ENCODE results near the gene RRBP1.

Gene RRBP1

DNA sequence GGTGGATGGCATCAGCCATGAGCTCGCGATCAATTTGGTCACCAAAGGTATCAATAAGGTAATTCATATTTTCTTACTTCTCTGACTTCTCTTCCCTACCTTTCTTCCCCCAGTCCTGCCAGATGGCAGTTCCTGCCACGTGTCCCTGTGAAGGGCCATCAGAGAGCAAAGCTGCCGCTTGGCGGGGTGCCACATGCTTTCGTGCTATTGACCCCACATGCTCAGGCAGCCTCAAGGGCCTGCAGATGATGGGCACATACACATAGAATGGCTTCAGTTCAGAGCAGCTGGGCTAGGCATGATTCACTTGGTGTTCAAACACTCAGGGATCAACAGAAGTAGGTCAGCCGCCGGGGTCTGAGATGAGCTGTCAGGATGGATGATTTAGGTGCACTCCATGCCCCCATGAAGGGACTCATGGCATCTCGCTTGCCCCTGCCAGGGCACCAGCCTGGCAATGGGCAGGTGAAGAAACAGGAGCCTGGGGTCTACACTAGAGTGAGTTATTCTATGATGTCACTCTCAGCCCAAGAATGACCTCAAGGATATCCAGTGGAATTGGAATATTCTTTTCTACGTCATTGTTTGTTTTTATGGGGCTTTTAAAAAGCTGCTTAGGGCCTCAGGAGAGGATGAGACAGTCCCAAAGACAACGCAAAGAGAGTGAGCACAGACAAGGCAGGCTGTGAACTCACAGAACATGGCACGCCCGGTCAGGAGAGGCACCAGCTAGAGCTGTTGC is 43.2 kb upstream of the RRBP1 start:
- ChIA-PET POLR2A (no interaction called here), CTCF (no interaction called here)
- H3K4me1 ChIP-seq (ENCODE audit: control extremely low read depth in 1 of 4, control insufficient read depth in 4 of 4, insufficient read depth in 4 of 4, low read length in 3 of 4) = no peaks in the 10 kb centered on the region
- H3K9me3 ChIP-seq (ENCODE audit: control extremely low read depth in 1 of 5, control insufficient read depth in 4 of 5, insufficient read depth in 2 of 5, low read depth in 1 of 5, low read length in 4 of 5) = no peaks in the 10 kb centered on the region
- no peak overlapping the region for H3K4me3 ChIP-seq (ENCODE audit: control insufficient read depth in 1 of 7, extremely low read depth in 1 of 7, insufficient read depth in 4 of 7, low read depth in 2 of 7, low read length in 6 of 7)
- no peaks in the 10 kb centered on the region for H3K36me3 ChIP-seq (ENCODE audit: control insufficient read depth in 4 of 4, insufficient read depth in 4 of 4, low read length in 3 of 4)
- DNase-seq = no peak
- WGBS (ENCODE audit: insufficient coverage) = 97% methylated on average over 11 of the region's 13 CpGs
- no peak overlapping the region for H3K27ac ChIP-seq (ENCODE audit: insufficient read depth in 1 of 2, low read depth in 1 of 2, low read length in 2 of 2, poor library complexity in 1 of 2, severe bottlenecking in 2 of 2)
- peaks cover 0 to 5% (median 0%) of the 10 kb centered on the region in 5 experiments for H3K27me3 ChIP-seq (replicated peaks in 2 of 5; ENCODE audit: control insufficient read depth in 4 of 5, insufficient read depth in 5 of 5, low read length in 4 of 5)

DNA sequence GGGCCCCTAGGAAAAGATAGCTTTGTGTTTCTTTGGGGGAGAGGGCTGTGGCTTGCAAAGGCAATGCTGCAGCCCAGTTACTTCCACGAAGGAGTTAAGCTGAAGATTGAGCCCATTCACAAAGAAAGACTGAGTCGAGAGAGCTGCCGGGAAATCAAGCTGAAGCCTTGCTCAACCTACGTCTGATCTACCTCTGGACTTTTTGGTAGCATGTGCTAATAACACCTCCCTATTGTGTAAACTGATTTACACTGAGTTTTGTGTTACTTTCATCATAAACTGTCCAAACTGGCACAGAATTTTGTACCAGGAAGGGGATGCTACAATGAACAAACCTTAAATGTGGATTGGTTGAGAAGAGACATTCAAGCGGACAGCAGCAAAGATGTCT is 41.3 kb upstream of the RRBP1 start:
- Histone ChIP-seq H3K4me3 (ENCODE audit: control insufficient read depth in 1 of 7, extremely low read depth in 1 of 7, insufficient read depth in 4 of 7, low read depth in 2 of 7, low read length in 6 of 7) (no peak overlapping the region), H3K4me1 (ENCODE audit: control extremely low read depth in 1 of 4, control insufficient read depth in 4 of 4, insufficient read depth in 4 of 4, low read length in 3 of 4) (no peaks in the 10 kb centered on the region), H3K9me3 (ENCODE audit: control extremely low read depth in 1 of 5, control insufficient read depth in 4 of 5, insufficient read depth in 2 of 5, low read depth in 1 of 5, low read length in 4 of 5) (no peaks in the 10 kb centered on the region), H3K27me3 (replicated peaks in 2 of 5; ENCODE audit: control insufficient read depth in 4 of 5, insufficient read depth in 5 of 5, low read length in 4 of 5) (peaks cover 0 to 2% (median 0%) of the 10 kb centered on the region in 5 experiments), H3K27ac (ENCODE audit: insufficient read depth in 1 of 2, low read depth in 1 of 2, low read length in 2 of 2, poor library complexity in 1 of 2, severe bottlenecking in 2 of 2) (no peak overlapping the region), H3K36me3 (ENCODE audit: control insufficient read depth in 4 of 4, insufficient read depth in 4 of 4, low read length in 3 of 4) (no peaks in the 10 kb centered on the region)
- CTCF ChIA-PET = no interaction called here
- 98% methylated on average over 3 of the region's 5 CpGs for WGBS (ENCODE audit: insufficient coverage)
- POLR2A ChIA-PET = no interaction called here
- DNase-seq = no peak

- POLR2A ChIA-PET = no interaction called here
- CTCF ChIA-PET = no interaction called here
- Histone ChIP-seq H3K4me1 (ENCODE audit: control extremely low read depth in 1 of 4, control insufficient read depth in 4 of 4, insufficient read depth in 4 of 4, low read length in 3 of 4) (no peaks in the 10 kb centered on the region), H3K9me3 (ENCODE audit: control extremely low read depth in 1 of 5, control insufficient read depth in 4 of 5, insufficient read depth in 2 of 5, low read depth in 1 of 5, low read length in 4 of 5) (no peaks in the 10 kb centered on the region), H3K27ac (ENCODE audit: insufficient read depth in 1 of 2, low read depth in 1 of 2, low read length in 2 of 2, poor library complexity in 1 of 2, severe bottlenecking in 2 of 2) (no peak overlapping the region), H3K36me3 (ENCODE audit: control insufficient read depth in 4 of 4, insufficient read depth in 4 of 4, low read length in 3 of 4) (no peaks in the 10 kb centered on the region), H3K4me3 (ENCODE audit: control insufficient read depth in 1 of 7, extremely low read depth in 1 of 7, insufficient read depth in 4 of 7, low read depth in 2 of 7, low read length in 6 of 7) (no peak overlapping the region), H3K27me3 (replicated peaks in 2 of 5; ENCODE audit: control insufficient read depth in 4 of 5, insufficient read depth in 5 of 5, low read length in 4 of 5) (peaks cover 0 to 2% (median 0%) of the 10 kb centered on the region in 5 experiments)
- WGBS (ENCODE audit: insufficient coverage) = 92% methylated on average over 14 of the region's 14 CpGs
- no peak for DNase-seq
These were observed 40.7 kb upstream of the RRBP1 start for GRCh38 chr20:17722493-17723300.

DNA sequence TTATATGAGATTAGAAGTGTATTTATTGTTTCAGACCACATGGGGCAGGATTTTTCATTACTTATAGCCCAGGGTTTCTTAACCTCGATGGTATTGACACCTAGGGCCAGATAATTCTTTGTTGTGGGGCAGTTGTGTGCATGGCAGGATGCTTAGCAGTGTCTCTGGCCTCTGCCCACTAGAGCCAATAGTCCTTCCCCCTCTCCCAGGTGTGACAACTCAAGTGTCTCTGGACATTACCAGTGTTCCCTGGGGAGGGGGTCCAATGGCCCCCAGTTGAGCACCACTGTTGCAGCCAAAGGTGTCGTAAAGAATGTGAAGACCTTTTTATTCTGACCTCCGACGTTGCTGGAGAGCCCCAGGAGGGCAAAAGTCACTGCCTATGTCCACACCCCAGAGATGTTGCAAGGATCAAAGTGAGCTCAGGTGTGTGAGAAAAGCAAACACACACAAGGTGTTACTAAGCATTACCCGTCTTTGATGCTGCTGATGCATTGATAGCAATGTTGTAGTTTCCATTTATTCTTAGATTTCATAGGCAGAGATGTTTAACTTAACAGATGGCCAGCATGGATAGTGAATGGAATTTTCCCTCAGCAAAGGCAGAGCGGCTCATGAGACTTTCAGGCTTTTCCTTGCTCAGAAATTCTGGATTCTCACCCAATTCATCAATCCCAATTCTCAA is 39.9 kb upstream of the RRBP1 start:
- Histone ChIP-seq H3K4me3 (ENCODE audit: control insufficient read depth in 1 of 7, extremely low read depth in 1 of 7, insufficient read depth in 4 of 7, low read depth in 2 of 7, low read length in 6 of 7) (no peak overlapping the region), H3K9me3 (ENCODE audit: control extremely low read depth in 1 of 5, control insufficient read depth in 4 of 5, insufficient read depth in 2 of 5, low read depth in 1 of 5, low read length in 4 of 5) (no peaks in the 10 kb centered on the region), H3K4me1 (ENCODE audit: control extremely low read depth in 1 of 4, control insufficient read depth in 4 of 4, insufficient read depth in 4 of 4, low read length in 3 of 4) (no peaks in the 10 kb centered on the region), H3K36me3 (ENCODE audit: control insufficient read depth in 4 of 4, insufficient read depth in 4 of 4, low read length in 3 of 4) (no peaks in the 10 kb centered on the region), H3K27ac (ENCODE audit: insufficient read depth in 1 of 2, low read depth in 1 of 2, low read length in 2 of 2, poor library complexity in 1 of 2, severe bottlenecking in 2 of 2) (no peak overlapping the region), H3K27me3 (replicated peaks in 2 of 5; ENCODE audit: control insufficient read depth in 4 of 5, insufficient read depth in 5 of 5, low read length in 4 of 5) (no peaks in the 10 kb centered on the region)
- peak in 2 of 3 donors; percentile 26 to 34 for DNase-seq
- ChIA-PET POLR2A (no interaction called here), CTCF (no interaction called here)
- 94% methylated on average over 5 of the region's 6 CpGs for WGBS (ENCODE audit: insufficient coverage)

DNA sequence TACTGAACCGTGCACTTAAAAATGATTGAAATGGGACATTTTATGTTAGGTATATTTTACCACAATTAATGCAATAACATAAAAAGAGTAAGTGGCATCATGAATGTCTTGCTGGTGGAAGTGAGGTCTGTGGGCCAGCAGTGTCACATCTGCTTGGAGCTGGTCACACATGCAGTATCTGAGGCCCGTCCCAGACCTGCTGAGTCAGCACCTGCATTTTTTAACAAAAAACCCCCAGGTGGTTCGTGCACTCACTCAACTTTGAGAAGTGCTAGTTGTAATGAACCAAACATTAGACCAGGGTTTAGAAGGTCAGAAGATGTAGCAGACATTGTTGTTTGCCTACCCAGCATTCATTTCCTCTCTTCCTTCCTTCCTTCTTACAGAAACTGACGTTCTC is 38.7 kb upstream of the RRBP1 start:
- Histone ChIP-seq H3K27ac (ENCODE audit: insufficient read depth in 1 of 2, low read depth in 1 of 2, low read length in 2 of 2, poor library complexity in 1 of 2, severe bottlenecking in 2 of 2) (no peak overlapping the region), H3K27me3 (replicated peaks in 2 of 5; ENCODE audit: control insufficient read depth in 4 of 5, insufficient read depth in 5 of 5, low read length in 4 of 5) (no peaks in the 10 kb centered on the region), H3K4me1 (ENCODE audit: control extremely low read depth in 1 of 4, control insufficient read depth in 4 of 4, insufficient read depth in 4 of 4, low read length in 3 of 4) (no peaks in the 10 kb centered on the region), H3K36me3 (ENCODE audit: control insufficient read depth in 4 of 4, insufficient read depth in 4 of 4, low read length in 3 of 4) (no peaks in the 10 kb centered on the region), H3K4me3 (ENCODE audit: control insufficient read depth in 1 of 7, extremely low read depth in 1 of 7, insufficient read depth in 4 of 7, low read depth in 2 of 7, low read length in 6 of 7) (no peak overlapping the region), H3K9me3 (ENCODE audit: control extremely low read depth in 1 of 5, control insufficient read depth in 4 of 5, insufficient read depth in 2 of 5, low read depth in 1 of 5, low read length in 4 of 5) (no peaks in the 10 kb centered on the region)
- ChIA-PET POLR2A (no interaction called here), CTCF (no interaction called here)
- 92% methylated on average over 2 of the region's 4 CpGs for WGBS (ENCODE audit: insufficient coverage)
- peak in 1 of 3 donors; percentile 7 for DNase-seq

DNA sequence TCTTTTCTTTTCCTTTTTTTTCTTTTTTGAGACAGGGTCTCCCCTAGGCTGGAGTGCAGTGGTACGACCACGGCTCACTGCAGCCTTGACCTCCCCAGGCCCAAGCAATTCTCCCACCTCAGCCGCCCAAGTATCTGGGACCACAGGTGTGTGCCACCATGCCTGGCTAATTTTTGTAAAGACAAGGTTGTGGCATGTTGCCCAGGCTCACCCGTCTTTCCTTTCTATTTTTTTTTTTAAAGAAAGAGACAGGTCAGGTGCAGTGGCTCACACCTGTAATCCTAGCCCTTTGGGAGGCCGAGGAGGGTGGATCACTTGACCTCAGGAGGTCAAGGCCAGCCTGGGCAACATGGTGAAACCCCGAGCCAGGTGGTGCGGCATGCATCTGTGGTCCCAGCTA is 34.3 kb upstream of the RRBP1 start:
- CTCF ChIA-PET = interaction anchor here (1.1 kb wide), 1 partner anchor 172 kb away, joined by 3 read pairs; no protein-coding TSS in a partner anchor

GRCh38 chr20:17715075-17715474 is 33.0 kb upstream of the RRBP1 start:
- Histone ChIP-seq H3K27ac (ENCODE audit: insufficient read depth in 1 of 2, low read depth in 1 of 2, low read length in 2 of 2, poor library complexity in 1 of 2, severe bottlenecking in 2 of 2) (no peak overlapping the region), H3K36me3 (ENCODE audit: control insufficient read depth in 4 of 4, insufficient read depth in 4 of 4, low read length in 3 of 4) (no peaks in the 10 kb centered on the region), H3K27me3 (replicated peaks in 2 of 5; ENCODE audit: control insufficient read depth in 4 of 5, insufficient read depth in 5 of 5, low read length in 4 of 5) (no peaks in the 10 kb centered on the region), H3K4me1 (ENCODE audit: control extremely low read depth in 1 of 4, control insufficient read depth in 4 of 4, insufficient read depth in 4 of 4, low read length in 3 of 4) (peaks cover 0 to 4% (median 2%) of the 10 kb centered on the region in 4 experiments), H3K4me3 (ENCODE audit: control insufficient read depth in 1 of 7, extremely low read depth in 1 of 7, insufficient read depth in 4 of 7, low read depth in 2 of 7, low read length in 6 of 7) (no peak overlapping the region), H3K9me3 (ENCODE audit: control extremely low read depth in 1 of 5, control insufficient read depth in 4 of 5, insufficient read depth in 2 of 5, low read depth in 1 of 5, low read length in 4 of 5) (no peaks in the 10 kb centered on the region)
- POLR2A ChIA-PET = no interaction called here
- CTCF ChIA-PET = interaction anchor here (0.8 to 1.6 kb wide), 2 partner anchors 8 to 13 kb away, joined by 3 to 4 read pairs; no protein-coding TSS in a partner anchor
- no peak for DNase-seq
- WGBS (ENCODE audit: insufficient coverage) = 98% methylated on average over 4 of the region's 5 CpGs

More for the DNA sequence above, 34.3 kb upstream of the RRBP1 start:
- H3K27me3 ChIP-seq (replicated peaks in 2 of 5; ENCODE audit: control insufficient read depth in 4 of 5, insufficient read depth in 5 of 5, low read length in 4 of 5) = no peaks in the 10 kb centered on the region
- H3K36me3 ChIP-seq (ENCODE audit: control insufficient read depth in 4 of 4, insufficient read depth in 4 of 4, low read length in 3 of 4) = no peaks in the 10 kb centered on the region
- no peak overlapping the region for H3K4me3 ChIP-seq (ENCODE audit: control insufficient read depth in 1 of 7, extremely low read depth in 1 of 7, insufficient read depth in 4 of 7, low read depth in 2 of 7, low read length in 6 of 7)
- no peak overlapping the region for H3K27ac ChIP-seq (ENCODE audit: insufficient read depth in 1 of 2, low read depth in 1 of 2, low read length in 2 of 2, poor library complexity in 1 of 2, severe bottlenecking in 2 of 2)
- H3K4me1 ChIP-seq (ENCODE audit: control extremely low read depth in 1 of 4, control insufficient read depth in 4 of 4, insufficient read depth in 4 of 4, low read length in 3 of 4) = no peaks in the 10 kb centered on the region
- H3K9me3 ChIP-seq (ENCODE audit: control extremely low read depth in 1 of 5, control insufficient read depth in 4 of 5, insufficient read depth in 2 of 5, low read depth in 1 of 5, low read length in 4 of 5) = no peaks in the 10 kb centered on the region
- 98% methylated on average over 6 of the region's 7 CpGs for WGBS (ENCODE audit: insufficient coverage)
- DNase-seq = no peak
- POLR2A ChIA-PET = no interaction called here

All from common myeloid progenitor, CD34-positive (primary cell).